Heart left ventricle (tissue), 16 donors: ENCODE measurements around the gene CCDC136. TPM values are rescaled to one million over a fixed set of nuclear protein-coding genes. Genes with fewer than 3 reads are reported as not detected.

Source experiments
- ATAC-seq, 4 donors: fragments of 200-7000 bp; cut with Tn5 transposase; one replicate each; pipeline ENCODE4 v1.9.1; 2020 to 2022; ENCODE audit warnings: moderate library complexity in 4 of 4, mild to moderate bottlenecking in 3 of 4, moderate number of reproducible peaks in 1 of 4
- DNase-seq, 5 donors: peaks; one replicate each; pipeline ENCODE4 v3.0.0-alpha.2; 2020
- H3K27ac ChIP-seq, 12 donors: fragments of 200-600 bp; sonication (generic) in 4 of 12; one replicate each; pipeline versions ENCODE4 v1.5.0 to v1.8.0; 2016 to 2022; ENCODE audit warnings: mild to moderate bottlenecking in 2 of 12
- H3K27me3 ChIP-seq, 9 donors: fragments of 200-600 bp; sonication (generic) in 2 of 9; one replicate each; pipeline versions ENCODE4 v1.5.1 to v1.8.0; 2016 to 2022; ENCODE audit warnings: mild to moderate bottlenecking in 3 of 9
- H3K36me3 ChIP-seq, 9 donors: fragments of 200-600 bp; sonication (generic) in 2 of 9; one replicate each; pipeline versions ENCODE4 v1.5.0 to v1.8.0; 2018 to 2022; ENCODE audit warnings: mild to moderate bottlenecking in 2 of 9
- H3K4me1 ChIP-seq, 12 donors: fragments of 200-600 bp; sonication (generic) in 4 of 12; one replicate each; pipeline versions ENCODE4 v1.5.0 to v1.8.0; 2016 to 2022; ENCODE audit warnings: mild to moderate bottlenecking in 3 of 12
- H3K4me3 ChIP-seq, 12 donors: fragments of 200-600 bp; sonication (generic) in 4 of 12; one replicate each; pipeline versions ENCODE4 v1.5.0 to v1.8.0; 2017 to 2022; ENCODE audit warnings: mild to moderate bottlenecking in 9 of 12, moderate library complexity in 4 of 12
- H3K9me3 ChIP-seq, 12 donors: fragments of 200-600 bp; sonication (generic) in 4 of 12; one replicate each; pipeline versions ENCODE4 v1.5.0 to v1.8.0; 2016 to 2022; ENCODE audit warnings: mild to moderate bottlenecking in 1 of 12
- POLR2A ChIP-seq, 2 donors: fragments of 450-650 bp; IDR thresholded peaks; one replicate each; pipeline ENCODE4 v1.6.1; 2017; ENCODE audit warnings: antibody characterized with exemption in 2 of 2, mild to moderate bottlenecking in 2 of 2, moderate library complexity in 2 of 2
- WGBS, 4 donors: extraction: QIAGEN DNeasy Blood & Tissue Kit in 2 of 4; methylation state at CpG; one replicate each; pipeline versions ENCODE4 v1.1.5 to v1.1.7; 2013 to 2018; 5-methylcytosine and 5-hydroxymethylcytosine counted together
- intact Hi-C, 10 donors: fragments of 100-400 bp; cut with DNase I; formaldehyde crosslinking; loops; one replicate each; pipeline versions ENCODE4 v1.11.1 to v1.14.2; 2022
- polyA plus RNA-seq, 2 donors: library from polyadenylated mRNA; stranded (reverse); fragments of 200-250 nt; gene quantifications; one replicate each; pipeline ENCODE4 v1.2.3, GENCODE V29; 2013
- total RNA-seq, 9 donors: library from RNA; depleted of rRNA in 2 of 9; stranded (reverse); fragments of >200 nt in 2 of 9; fragmentation: NEBNext Ultra II Directional in 3 of 9; extraction: Animal tissue kit (Norgen Biotek cat#: 25700) in 3 of 9; gene quantifications; one replicate each; pipeline versions ENCODE4 v1.1.0 to v1.2.4, GENCODE V29; 2016 to 2023
- TF ChIP-seq, protein P1 (sequence below), 12 donors: fragments of 200-600 bp; sonication (generic) in 4 of 12; IDR thresholded peaks; one replicate each; pipeline versions ENCODE4 v1.5.0 to v1.8.0; 2018 to 2022; ENCODE audit warnings: antibody characterized with exemption in 12 of 12, mild to moderate bottlenecking in 5 of 12
- donor health status: ischemic (EF 13 %, LVEDD 7.1; RV severe dilation, severe dysfunction).
- donor health status: healthy with polysubstance abuse.
- donor health status: DM: no; HTN: yes; CAD: no.
- donor health status: DM: no; HTN: no; CAD: no.
- donor health status: ischemic (EF 25% LVEDD 6.9; RV normal size, moderate dysfunction).
- donor health status: ischemic (EF 25% LVEDD 5.7; RV mildly dilated, moderate dysfunction).
- donor health status: healthy.
- donor health status: DM: yes; HTN: yes; CAD: no.
- donor health status: ischemic (EF 35%, LVEDD 5.7; RV mildly dilated, moderate dysfunction).
- donor health status: nonischemic (EF 11% LVEDD 7.7; RV severe dilation, severe dysfunction).
- donor health status: DM: yes; HTN: yes; CAD: no.
- donor health status: PGD.
- donor health status: ischemic (EF 29% LVEDD 5.4; RV normal size, mild dysfunction).
- donor health status: nonischemic (EF 23%, LVEDD 6.1; RV moderate dilation, normal function).

Gene CCDC136
- total and polyA plus RNA-seq, 11 donors: 6.4 to 22.8 (median 10.4) TPM

DNA sequence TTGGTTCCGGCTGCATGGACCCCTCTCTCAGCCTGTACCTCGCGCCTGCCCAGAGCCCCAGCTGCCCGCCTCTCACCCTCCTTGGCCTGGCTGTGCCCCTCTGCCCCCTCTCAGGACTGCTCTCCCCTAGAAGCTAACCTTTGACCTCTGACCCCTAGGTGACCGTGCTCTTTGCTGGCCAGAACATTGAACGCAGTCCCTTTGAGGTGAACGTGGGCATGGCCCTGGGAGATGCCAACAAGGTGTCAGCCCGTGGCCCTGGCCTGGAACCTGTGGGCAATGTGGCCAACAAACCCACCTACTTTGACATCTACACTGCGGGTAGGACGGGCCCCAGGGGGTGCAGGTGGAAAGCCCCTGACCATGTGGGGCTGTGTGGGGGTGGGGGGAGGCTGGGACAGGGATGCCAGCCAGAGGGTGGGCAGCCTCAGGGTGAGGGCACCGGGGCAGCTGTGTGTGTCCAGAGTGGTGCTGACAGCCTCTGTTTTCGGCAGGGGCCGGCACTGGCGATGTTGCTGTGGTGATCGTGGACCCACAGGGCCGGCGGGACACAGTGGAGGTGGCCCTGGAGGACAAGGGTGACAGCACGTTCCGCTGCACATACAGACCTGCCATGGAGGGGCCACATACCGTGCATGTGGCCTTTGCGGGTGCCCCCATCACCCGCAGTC is 46.5 kb downstream of the CCDC136 start:
- peak overlapping the region in 10 of 12 donors; percentile 10 to 98 (median 58) for H3K27ac ChIP-seq
- intact Hi-C loops: no loop called here
- DNase-seq: peak in 3 of 5 donors; percentile 10 to 62 (median 34)
- ATAC-seq: no peak
- H3K36me3 ChIP-seq: peaks cover 0 to 88% (median 83%) of the 10 kb centered on the region in 9 donors
- no peaks in the 10 kb centered on the region for H3K27me3 ChIP-seq
- H3K9me3 ChIP-seq: no peaks in the 10 kb centered on the region
- peaks cover 0 to 63% (median 26%) of the 10 kb centered on the region in 12 donors for H3K4me1 ChIP-seq
- 89 to 91% (median 90%) methylated on average over 13 to 22 of the region's 22 CpGs for WGBS, 4 donors
- no peak for TF ChIP-seq POLR2A (IDR thresholded peaks at IDR 0.05)
- TF ChIP-seq, protein P1, sequence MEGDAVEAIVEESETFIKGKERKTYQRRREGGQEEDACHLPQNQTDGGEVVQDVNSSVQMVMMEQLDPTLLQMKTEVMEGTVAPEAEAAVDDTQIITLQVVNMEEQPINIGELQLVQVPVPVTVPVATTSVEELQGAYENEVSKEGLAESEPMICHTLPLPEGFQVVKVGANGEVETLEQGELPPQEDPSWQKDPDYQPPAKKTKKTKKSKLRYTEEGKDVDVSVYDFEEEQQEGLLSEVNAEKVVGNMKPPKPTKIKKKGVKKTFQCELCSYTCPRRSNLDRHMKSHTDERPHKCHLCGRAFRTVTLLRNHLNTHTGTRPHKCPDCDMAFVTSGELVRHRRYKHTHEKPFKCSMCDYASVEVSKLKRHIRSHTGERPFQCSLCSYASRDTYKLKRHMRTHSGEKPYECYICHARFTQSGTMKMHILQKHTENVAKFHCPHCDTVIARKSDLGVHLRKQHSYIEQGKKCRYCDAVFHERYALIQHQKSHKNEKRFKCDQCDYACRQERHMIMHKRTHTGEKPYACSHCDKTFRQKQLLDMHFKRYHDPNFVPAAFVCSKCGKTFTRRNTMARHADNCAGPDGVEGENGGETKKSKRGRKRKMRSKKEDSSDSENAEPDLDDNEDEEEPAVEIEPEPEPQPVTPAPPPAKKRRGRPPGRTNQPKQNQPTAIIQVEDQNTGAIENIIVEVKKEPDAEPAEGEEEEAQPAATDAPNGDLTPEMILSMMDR (IDR thresholded peaks at IDR 0.05): no peak
- H3K4me3 ChIP-seq: no peak overlapping the region

DNA sequence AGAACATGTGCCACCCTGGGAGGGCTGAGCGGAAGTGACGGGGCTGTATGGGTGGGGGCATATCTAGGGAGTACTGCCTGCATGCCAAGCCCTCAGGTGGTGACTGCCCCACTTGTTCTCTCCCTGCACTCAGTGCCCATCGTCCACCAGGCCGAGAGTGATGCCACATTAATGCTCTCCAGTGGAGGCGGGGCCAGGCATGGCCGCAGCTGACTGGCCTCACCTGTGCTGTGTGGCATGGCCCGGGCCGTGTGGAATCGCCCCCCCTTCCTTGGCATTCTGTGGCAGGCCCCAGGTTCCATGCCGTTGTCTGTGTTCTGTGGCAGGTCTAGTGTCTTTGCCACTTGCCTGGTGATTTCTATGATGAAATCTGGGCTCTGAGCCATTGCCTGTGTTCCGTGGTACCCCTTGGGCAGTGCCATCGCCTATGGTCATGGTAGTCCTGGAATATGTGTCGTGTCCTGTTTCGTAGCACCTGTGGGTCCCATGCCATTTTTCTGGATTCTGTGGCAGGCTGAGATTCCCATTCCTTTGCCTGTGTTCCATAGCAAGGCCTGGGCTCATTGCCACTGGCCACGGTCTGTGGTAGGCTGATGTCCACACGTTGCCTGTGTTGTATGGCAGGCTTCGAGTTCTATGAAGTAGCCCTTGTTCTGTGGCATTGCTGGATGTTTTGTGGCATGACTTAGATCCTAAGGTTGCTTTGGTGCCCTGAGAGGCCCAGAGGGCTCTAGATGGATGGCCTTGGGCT is 47.4 kb downstream of the CCDC136 start:
- H3K27me3 ChIP-seq: no peaks in the 10 kb centered on the region

DNA sequence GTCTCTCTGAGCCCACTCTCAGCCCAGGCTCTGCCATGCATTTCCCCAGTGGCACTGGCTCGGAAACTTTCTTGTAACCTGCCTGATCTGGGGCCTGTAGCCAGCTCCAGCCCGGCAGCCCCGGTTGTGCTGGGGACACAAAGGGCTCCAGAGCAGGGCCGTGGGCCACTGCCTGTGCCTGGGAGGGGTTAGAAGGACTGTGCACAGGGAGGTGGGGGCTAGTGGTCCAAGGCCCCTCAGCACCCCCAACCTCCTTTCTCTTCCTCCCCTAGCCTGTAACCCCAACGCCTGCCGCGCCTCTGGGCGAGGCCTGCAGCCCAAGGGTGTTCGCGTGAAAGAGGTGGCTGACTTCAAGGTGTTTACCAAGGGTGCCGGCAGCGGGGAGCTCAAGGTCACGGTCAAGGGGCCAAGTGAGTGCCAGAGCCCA is 48.0 kb downstream of the CCDC136 start:
- H3K4me1 ChIP-seq: peaks cover 0 to 48% (median 18%) of the 10 kb centered on the region in 12 donors
- TF ChIP-seq, protein P1 (IDR thresholded peaks at IDR 0.05): no peak
- TF ChIP-seq POLR2A (IDR thresholded peaks at IDR 0.05): no peak

More for the DNA sequence above, 47.4 kb downstream of the CCDC136 start:
- ATAC-seq: peak in 1 of 4 donors; percentile 0
- H3K9me3 ChIP-seq: no peaks in the 10 kb centered on the region
- peaks cover 0 to 54% (median 21%) of the 10 kb centered on the region in 12 donors for H3K4me1 ChIP-seq
- TF ChIP-seq, protein P1 (IDR thresholded peaks at IDR 0.05): no peak
- TF ChIP-seq POLR2A (IDR thresholded peaks at IDR 0.05): no peak
- H3K4me3 ChIP-seq: no peak overlapping the region
- H3K27ac ChIP-seq: peak overlapping the region in 10 of 12 donors; percentile 10 to 98 (median 56)
- intact Hi-C loops: no loop called here
- peak in 3 of 5 donors; percentile 10 to 61 (median 34) for DNase-seq
- 68 to 75% (median 74%) methylated on average over 7 to 17 of the region's 17 CpGs for WGBS, 4 donors
- H3K36me3 ChIP-seq: peaks cover 0 to 97% (median 92%) of the 10 kb centered on the region in 9 donors

More for the DNA sequence above, 48.0 kb downstream of the CCDC136 start:
- Histone ChIP-seq H3K9me3 (no peaks in the 10 kb centered on the region), H3K4me3 (no peak overlapping the region), H3K36me3 (peaks cover 0 to 100% (median 97%) of the 10 kb centered on the region in 9 donors), H3K27me3 (no peaks in the 10 kb centered on the region), H3K27ac (peak overlapping the region in 9 of 12 donors; percentile 1 to 98 (median 54))
- WGBS, 4 donors: 64 to 79% (median 76%) methylated on average over 5 to 13 of the region's 13 CpGs
- intact Hi-C loops: no loop called here
- DNase-seq (peak in 3 of 5 donors; percentile 5 to 29 (median 25)), ATAC-seq (no peak)
